ENCODE data around the gene TAL1.

- no peak for TF ChIP-seq CTCF (IDR thresholded peaks at IDR 0.05)
- TF ChIP-seq POLR2A (IDR thresholded peaks at IDR 0.05), result no peak
- no peak for TF ChIP-seq POLR2AphosphoS5 (IDR thresholded peaks at IDR 0.05)
Measured at GRCh38 chr1:47235806-47236205, 3.8 kb upstream of the TAL1 start.

Measured in gastroesophageal sphincter (tissue), 3 donors.